Activated naive CD4-positive, alpha-beta T cell treated with anti-CD3 and anti-CD28 coated beads, Interleukin-2, amount 50 U/mL, for 24 hours (primary cell): ENCODE data around the gene SRCIN1.

Source experiments
- H3K27ac Mint-ChIP-seq: one replicate; pipeline ENCODE4 v1.8.0; 2021; ENCODE audit warnings: mild to moderate bottlenecking, mixed read lengths
- H3K27me3 Mint-ChIP-seq: one replicate; pipeline ENCODE4 v1.8.0; 2021; ENCODE audit warnings: mixed read lengths
- H3K36me3 Mint-ChIP-seq: one replicate; pipeline ENCODE4 v1.8.0; 2021; ENCODE audit warnings: mixed read lengths
- H3K4me1 Mint-ChIP-seq: one replicate; pipeline ENCODE4 v1.8.0; 2021; ENCODE audit warnings: mixed read lengths
- H3K4me3 Mint-ChIP-seq: one replicate; pipeline ENCODE4 v1.8.0; 2021; ENCODE audit warnings: mild to moderate bottlenecking, mixed read lengths
- H3K9me3 Mint-ChIP-seq: one replicate; pipeline ENCODE4 v1.8.0; 2021; ENCODE audit warnings: mixed read lengths

SRCIN1 gene

DNA sequence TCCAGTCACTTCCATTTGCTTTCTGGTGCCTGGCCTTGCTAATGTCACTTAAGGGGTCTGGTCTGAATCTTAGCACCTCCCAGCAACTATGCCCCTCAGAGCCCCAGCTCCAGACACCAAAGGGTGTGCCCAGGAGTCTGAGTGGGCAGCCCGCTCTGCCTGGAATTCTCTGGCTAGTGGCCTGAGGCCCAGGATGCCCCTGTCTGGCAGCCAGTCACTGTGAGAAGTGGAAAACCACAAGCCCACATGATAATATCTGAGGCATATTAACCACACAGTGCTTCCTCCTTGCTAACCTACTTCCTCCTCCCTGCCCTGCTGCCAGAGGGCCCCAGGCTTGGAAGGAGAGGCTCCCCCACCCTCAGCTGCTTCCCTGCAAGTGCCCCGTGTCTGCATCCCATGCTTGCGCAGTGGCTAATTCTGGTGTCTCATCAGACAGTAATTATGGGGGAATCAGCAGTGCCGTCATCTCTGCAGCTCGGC, 14.0 kb downstream of the SRCIN1 start:
- H3K27ac Mint-ChIP-seq = peak overlapping the region; percentile 66
- H3K4me3 Mint-ChIP-seq = no peak overlapping the region
- no peaks in the 10 kb centered on the region for H3K36me3 Mint-ChIP-seq
- H3K4me1 Mint-ChIP-seq = peaks cover 21% of the 10 kb centered on the region
- peaks cover 54% of the 10 kb centered on the region for H3K27me3 Mint-ChIP-seq
- no peaks in the 10 kb centered on the region for H3K9me3 Mint-ChIP-seq

DNA sequence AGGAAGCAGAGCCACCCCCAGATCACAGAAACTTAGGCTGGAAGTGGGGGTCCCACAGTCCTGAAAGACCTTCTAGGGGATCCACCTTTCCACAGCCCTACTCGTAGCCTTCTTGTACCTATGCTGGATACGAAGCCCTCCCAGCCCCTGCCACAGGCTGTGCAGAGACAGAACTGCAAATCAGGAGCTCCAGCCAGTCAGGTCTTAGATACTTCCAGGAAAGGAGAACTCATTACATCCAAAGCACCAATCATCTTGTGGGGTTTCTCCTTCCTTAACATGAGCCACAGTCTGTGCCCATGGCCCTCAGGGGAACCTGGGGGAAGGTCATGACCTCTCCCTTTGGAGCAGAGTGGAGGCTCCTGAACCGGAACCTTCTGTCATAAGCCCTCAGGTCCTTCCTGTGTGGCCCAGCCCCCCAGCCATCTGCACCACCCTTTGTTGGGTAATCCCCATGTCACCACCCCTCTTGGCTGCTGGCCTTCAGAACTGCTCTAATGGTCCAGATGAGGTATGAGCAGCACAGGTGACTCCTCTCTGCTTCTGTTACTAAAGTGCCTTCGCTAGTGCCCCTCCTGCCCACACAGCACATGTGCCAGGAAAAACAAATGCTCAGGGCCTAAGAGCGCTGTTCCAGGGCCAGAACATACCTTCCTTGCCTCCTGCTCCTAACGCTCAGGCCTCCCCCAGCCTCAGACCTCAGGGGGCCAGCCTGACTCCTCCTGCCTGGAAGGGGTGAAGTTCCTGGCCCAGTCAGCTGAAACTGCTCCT, 14.6 kb downstream of the SRCIN1 start:
- Mint-ChIP-seq H3K36me3 (no peaks in the 10 kb centered on the region), H3K27ac (peak overlapping the region; percentile 66), H3K27me3 (peaks cover 50% of the 10 kb centered on the region), H3K4me3 (no peak overlapping the region), H3K4me1 (peaks cover 21% of the 10 kb centered on the region), H3K9me3 (no peaks in the 10 kb centered on the region)

DNA sequence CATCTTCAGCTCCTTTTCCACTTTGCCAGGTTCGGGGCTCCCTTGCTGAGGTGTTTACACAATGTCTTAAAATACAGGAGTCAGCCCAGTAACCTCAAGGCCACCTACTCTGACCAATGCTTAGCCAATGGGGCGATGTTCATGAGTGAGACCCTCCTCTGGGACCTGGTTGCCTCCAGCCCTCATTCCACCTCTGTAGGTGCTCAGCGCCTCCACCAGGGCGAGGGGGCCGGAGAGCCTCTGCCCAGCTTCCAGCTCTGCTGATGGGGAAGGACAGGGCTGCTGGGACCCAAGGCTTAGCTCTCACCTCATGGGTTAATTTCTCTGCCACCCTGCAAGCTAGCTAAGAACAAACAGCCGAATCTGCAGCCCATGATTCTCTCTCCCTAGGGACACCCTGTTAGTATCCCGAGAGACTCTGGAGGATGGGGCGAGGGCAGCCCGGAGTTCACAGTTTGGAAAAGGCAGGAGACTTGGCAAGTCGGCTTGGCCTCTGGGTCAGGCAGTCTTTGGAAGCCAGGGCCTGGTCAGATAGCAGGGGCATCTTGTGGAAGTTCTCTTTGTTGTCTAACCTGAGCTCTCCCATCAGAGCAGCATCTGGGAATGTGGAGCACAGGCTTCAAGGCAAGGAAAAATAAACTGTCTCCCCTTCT, 16.2 kb downstream of the SRCIN1 start:
- peaks cover 49% of the 10 kb centered on the region for H3K27me3 Mint-ChIP-seq
- peaks cover 22% of the 10 kb centered on the region for H3K4me1 Mint-ChIP-seq
- no peak overlapping the region for H3K4me3 Mint-ChIP-seq
- H3K36me3 Mint-ChIP-seq = no peaks in the 10 kb centered on the region
- H3K27ac Mint-ChIP-seq = no peak overlapping the region
- H3K9me3 Mint-ChIP-seq = no peaks in the 10 kb centered on the region

DNA sequence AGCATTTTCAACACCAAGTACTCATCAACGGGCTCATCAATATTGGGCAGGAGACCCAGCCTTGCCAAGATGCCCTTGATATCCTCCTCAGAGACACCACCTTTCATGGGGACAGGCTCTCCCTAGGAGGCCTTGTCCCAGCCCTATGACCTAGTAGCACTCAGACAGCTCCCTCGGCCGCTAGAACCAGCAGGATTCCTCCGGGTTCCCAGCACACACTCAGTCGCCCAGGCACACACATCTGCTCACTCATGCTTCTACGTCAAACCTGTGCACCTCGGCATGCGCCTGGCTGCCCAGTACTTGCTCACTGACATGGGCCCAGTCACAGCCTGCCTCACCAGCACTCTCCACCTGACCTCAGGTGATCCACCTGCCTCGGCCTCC, 17.0 kb downstream of the SRCIN1 start:
- H3K27ac Mint-ChIP-seq = peak overlapping the region; percentile 7
- no peaks in the 10 kb centered on the region for H3K9me3 Mint-ChIP-seq
- H3K36me3 Mint-ChIP-seq = no peaks in the 10 kb centered on the region
- peaks cover 49% of the 10 kb centered on the region for H3K27me3 Mint-ChIP-seq
- H3K4me1 Mint-ChIP-seq = peaks cover 27% of the 10 kb centered on the region
- no peak overlapping the region for H3K4me3 Mint-ChIP-seq

DNA sequence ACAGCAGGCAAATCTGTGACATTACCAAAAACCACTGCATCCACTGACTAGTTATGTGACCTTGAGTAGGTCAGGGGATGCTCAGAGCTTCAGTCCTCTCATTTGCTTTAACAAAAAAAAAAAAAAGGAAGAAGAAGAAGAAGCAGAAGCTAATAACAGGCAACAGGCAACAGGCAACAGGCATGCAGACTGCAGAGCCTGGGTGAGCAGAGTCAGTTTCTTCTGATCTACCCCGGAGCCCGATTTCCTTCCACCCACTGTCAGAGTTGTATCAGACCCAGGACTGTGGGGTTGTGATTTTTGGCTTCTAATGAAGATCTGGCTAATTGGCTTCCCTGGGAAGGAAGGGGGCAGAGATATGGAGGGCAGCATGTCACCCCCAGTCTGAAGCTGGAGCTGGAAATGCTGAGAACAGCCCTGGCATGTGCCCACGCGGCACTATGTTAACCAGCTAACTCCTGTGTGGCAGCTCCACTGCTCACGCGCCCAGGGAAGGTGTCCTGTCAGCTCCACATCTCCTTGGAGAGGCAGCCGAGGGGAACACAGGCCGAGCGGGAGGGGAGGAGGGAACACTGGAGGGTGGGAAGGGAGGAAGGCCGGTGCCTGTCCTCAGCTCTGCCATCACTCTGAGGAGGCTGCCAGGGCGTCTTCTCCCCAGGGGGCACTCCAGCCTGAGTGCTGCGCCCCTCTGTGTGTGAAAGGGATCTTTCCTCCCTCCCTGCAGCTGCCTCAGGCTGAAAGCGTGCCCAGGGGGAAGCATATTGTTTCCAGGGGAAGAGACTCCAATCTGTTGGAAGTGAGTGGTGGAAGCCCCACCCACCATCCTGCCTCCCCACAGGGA, 17.6 kb downstream of the SRCIN1 start:
- Mint-ChIP-seq H3K27me3 (peaks cover 43% of the 10 kb centered on the region), H3K36me3 (no peaks in the 10 kb centered on the region), H3K9me3 (no peaks in the 10 kb centered on the region), H3K27ac (no peak overlapping the region), H3K4me1 (peaks cover 27% of the 10 kb centered on the region), H3K4me3 (no peak overlapping the region)

DNA sequence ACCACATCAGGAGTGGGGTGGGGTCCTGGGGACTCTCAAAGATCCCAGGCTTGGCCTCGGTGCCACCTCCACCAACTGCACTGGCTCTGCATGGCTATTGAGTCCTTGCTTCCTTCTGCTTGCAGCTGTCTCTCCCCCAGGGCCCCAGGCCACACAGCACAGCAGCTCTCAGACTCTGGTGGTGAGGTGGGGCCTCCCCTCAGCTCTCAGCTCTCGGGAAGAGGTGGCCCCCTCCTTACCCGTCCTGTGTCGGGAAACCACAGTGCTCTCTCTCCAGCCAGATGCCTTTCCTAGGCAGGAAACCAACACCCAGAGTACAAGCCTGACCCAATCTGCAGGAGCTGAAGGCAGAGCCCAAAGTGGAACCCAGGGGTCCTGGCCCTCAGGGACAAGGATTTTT, 18.5 kb downstream of the SRCIN1 start:
- Mint-ChIP-seq H3K27ac (no peak overlapping the region), H3K36me3 (no peaks in the 10 kb centered on the region), H3K27me3 (peaks cover 35% of the 10 kb centered on the region), H3K9me3 (no peaks in the 10 kb centered on the region), H3K4me1 (peaks cover 23% of the 10 kb centered on the region), H3K4me3 (no peak overlapping the region)

DNA sequence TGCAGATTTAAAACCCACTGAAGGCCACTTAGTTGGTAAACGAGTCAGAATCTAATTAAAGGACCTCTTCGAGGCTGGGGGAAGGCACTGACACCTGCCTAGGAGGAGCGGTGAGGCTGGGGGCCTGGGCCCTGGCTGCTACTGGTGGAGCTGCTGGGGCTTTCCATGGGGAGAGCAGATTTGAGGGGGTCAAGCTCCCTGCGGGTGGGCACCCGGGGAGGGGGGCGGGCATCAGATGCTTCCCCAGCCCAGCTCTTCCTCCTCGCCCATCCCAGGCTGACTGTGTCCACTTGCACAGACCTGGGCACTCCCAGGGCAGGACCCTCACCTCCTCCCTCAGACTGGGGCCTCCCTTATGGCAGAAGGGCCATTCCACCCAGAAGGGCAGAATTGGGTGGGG, 19.0 kb downstream of the SRCIN1 start:
- no peak overlapping the region for H3K4me3 Mint-ChIP-seq
- H3K36me3 Mint-ChIP-seq = no peaks in the 10 kb centered on the region
- peaks cover 35% of the 10 kb centered on the region for H3K27me3 Mint-ChIP-seq

DNA sequence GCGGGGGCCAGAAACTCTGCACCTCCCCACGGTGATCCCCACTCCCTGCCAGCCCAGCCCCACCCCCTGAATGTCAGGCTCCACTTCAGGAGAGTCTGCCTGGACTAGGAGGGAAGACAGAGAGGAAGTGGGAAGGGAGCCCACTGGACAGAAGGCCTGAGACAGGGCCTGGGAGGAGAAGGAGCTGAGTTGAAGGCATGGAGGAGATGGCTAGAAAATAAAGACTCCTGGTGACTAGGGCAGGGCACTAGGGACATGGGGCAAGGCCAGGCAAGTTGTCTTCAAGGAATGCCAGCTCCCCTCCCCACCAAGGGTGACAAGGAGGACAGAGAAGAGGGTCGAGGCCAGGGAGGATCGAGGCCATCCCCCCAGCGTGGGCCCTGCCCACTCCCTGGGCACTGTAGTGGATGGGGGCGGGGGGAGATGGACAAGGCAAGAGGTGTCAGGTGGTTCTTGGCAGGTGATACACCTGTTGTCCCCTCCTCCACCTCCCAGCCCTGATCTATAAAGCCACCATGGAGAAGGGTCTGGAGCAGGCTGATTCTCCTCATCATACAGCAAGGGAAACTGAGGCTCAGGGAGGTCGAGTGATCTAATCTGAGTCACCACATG, 19.7 kb downstream of the SRCIN1 start:
- no peaks in the 10 kb centered on the region for H3K36me3 Mint-ChIP-seq
- H3K9me3 Mint-ChIP-seq = no peaks in the 10 kb centered on the region
- no peak overlapping the region for H3K27ac Mint-ChIP-seq
- H3K27me3 Mint-ChIP-seq = peaks cover 31% of the 10 kb centered on the region
- H3K4me1 Mint-ChIP-seq = peaks cover 11% of the 10 kb centered on the region
- no peak overlapping the region for H3K4me3 Mint-ChIP-seq

More for the DNA sequence above, 19.0 kb downstream of the SRCIN1 start:
- Mint-ChIP-seq H3K9me3 (no peaks in the 10 kb centered on the region), H3K27ac (no peak overlapping the region), H3K4me1 (peaks cover 18% of the 10 kb centered on the region)

DNA sequence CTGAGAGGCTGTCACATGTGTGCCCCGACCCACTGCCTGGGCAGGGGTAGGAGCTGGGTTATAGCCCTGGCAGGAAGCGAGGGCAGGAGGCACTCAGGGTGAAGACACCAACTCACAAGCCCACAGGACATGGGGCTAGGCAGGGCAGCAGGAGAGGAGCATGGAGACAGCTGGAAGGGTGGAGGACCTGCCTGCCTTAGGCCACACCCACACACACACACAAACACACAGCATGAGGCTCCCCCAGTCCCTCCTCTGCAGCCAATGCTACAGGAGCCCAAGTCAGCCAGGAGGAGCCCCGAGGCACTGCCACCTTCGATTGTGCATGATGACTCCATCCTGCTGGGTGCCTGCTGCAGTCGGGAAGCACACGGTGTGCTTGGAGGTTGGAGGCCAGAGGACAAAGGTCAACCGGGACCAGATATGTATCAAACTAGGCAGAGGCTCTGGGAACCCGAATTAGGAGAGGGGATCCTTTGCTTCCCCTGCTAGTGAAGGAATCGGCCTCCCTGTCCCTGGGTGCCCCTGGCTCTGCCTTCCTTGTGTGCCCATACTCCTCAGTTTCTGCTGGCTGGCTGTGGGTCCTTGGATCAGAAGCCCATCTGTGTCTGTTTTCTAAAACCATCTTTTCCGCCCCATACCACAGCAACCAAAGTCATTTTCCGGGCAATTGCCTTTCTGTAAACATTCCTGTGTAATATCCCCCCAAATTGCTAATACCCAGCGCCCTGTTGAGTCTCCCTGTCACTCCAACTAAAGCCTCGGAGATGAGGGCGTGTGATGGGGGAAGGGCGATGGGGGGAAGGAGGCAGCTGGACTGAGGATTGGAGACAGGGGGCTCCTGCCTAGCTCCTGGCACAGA, 20.5 kb downstream of the SRCIN1 start:
- Mint-ChIP-seq H3K27me3 (peaks cover 33% of the 10 kb centered on the region), H3K4me1 (peaks cover 7% of the 10 kb centered on the region), H3K36me3 (no peaks in the 10 kb centered on the region), H3K9me3 (no peaks in the 10 kb centered on the region), H3K27ac (no peak overlapping the region), H3K4me3 (no peak overlapping the region)

DNA sequence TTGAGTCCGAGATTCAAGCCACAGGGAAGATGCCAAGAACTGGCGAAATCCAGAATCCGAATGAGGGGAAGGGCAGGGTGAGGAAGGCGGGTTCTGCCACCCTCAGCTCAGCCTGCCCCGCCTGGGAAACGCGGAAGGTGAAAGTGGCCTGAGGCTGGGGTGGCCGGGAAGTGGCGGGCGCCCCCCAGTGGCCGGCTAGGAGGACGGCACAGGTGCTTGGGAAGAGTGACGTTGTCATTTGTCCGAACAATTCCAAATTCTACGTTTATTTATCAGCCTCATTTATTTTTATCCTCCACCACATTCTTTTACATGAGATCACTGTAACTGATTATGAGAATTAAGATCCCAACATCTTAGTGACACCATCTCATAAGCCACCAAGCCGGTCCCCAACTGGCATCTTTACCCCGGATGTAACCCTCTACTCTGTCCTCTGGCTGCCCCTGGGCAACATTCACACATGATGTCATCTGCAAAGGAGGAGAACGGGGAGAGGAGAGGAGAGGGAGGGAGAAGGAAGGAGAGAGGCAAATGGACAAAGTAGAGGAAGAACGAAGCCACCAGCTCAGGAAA, 21.3 kb downstream of the SRCIN1 start:
- Mint-ChIP-seq H3K36me3 (no peaks in the 10 kb centered on the region), H3K4me1 (peaks cover 7% of the 10 kb centered on the region), H3K9me3 (no peaks in the 10 kb centered on the region), H3K27me3 (peaks cover 41% of the 10 kb centered on the region), H3K27ac (no peak overlapping the region), H3K4me3 (no peak overlapping the region)

DNA sequence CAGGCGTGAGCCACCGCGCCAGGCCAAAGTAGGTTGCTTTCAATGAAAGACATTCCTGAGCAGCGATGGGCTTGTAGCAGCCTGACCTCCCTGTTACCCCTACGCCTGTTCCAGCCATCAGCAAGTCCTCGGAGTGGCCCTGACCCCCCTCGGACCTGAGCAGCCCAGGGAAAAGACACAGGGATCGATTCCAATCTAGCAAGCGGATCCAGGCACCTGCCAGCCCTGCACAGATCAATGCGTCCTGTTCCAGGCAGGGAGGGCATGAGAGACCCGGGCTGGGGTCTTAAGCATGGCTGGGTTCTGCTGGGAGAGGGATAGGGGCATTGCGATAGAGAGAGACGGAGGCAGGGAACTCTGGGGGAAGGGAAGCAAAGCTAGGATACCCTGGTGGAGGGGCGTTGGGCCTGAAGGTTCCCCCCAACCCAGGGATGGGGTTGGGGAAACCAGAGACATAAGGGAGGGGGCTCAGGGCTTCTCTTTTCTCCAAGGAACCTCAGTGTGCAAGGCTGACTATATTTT, 21.9 kb downstream of the SRCIN1 start:
- H3K4me3 Mint-ChIP-seq = no peak overlapping the region
- H3K9me3 Mint-ChIP-seq = no peaks in the 10 kb centered on the region

DNA sequence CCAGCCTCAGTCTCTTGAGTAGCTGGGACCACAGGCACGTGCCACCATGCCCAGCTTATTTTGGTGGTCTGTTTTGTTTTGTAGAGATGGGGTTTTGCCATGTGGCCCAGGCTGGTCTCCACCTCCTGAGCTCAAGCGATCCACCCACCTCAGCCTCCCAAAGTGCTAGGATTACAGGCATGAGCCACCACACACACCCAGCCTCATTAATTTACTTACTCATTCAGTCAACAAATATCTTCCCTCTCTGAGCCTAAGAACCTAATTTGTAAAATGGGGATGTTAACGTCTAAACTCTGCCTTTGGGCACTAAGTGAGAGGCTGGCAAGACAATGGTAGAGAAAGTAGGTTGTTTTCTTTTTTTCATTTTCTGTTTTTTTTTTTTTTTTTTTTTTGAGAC, 22.6 kb downstream of the SRCIN1 start:
- H3K4me1 Mint-ChIP-seq = peaks cover 7% of the 10 kb centered on the region
- no peaks in the 10 kb centered on the region for H3K36me3 Mint-ChIP-seq
- no peak overlapping the region for H3K27ac Mint-ChIP-seq
- no peak overlapping the region for H3K4me3 Mint-ChIP-seq
- H3K27me3 Mint-ChIP-seq = peaks cover 38% of the 10 kb centered on the region
- no peaks in the 10 kb centered on the region for H3K9me3 Mint-ChIP-seq

More for the DNA sequence above, 21.9 kb downstream of the SRCIN1 start:
- no peaks in the 10 kb centered on the region for H3K36me3 Mint-ChIP-seq
- peaks cover 43% of the 10 kb centered on the region for H3K27me3 Mint-ChIP-seq
- peak overlapping the region; percentile 9 for H3K27ac Mint-ChIP-seq
- H3K4me1 Mint-ChIP-seq = peaks cover 7% of the 10 kb centered on the region

DNA sequence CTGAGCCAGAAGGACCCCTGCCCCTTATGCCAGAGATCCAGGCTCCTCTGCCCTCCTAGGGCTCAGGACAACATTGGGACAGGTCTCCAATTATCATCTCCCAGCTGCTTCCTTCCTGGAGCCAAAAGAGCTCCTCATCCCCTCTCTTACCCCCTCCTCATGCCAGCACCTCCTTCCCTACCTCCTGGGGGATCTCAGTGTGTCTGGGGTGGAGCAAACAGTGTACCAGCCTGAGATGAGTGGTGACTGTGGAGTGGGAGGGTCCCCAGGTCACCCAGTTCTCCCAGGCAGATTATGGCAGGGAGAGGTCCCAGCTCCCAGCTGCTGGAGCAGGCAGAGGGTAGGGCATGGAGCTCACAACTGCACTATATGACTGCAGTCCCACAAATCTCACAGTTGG, 23.7 kb downstream of the SRCIN1 start:
- peaks cover 7% of the 10 kb centered on the region for H3K4me1 Mint-ChIP-seq
- peaks cover 36% of the 10 kb centered on the region for H3K27me3 Mint-ChIP-seq
- H3K27ac Mint-ChIP-seq = no peak overlapping the region
- H3K4me3 Mint-ChIP-seq = no peak overlapping the region
- H3K9me3 Mint-ChIP-seq = no peaks in the 10 kb centered on the region
- no peaks in the 10 kb centered on the region for H3K36me3 Mint-ChIP-seq

DNA sequence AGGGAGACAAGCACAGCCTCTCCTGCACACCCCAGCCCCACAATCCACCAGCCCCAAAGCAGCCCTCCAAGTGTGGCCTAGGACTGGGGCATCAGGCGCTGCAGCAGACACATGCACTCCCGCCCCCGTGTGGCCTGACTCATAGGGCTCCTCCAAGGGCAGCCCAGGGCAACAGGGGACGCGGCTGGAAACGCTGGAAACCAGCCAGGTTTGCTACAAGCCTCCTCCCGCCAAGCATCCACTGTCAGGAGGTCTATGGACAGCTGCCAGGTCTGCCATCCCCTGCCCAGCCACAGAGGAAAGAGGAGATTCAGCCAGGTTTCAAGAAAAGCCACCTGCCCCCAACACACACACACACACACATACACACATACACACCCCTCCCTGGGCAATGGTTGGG, 25.8 kb downstream of the SRCIN1 start:
- H3K27ac Mint-ChIP-seq = no peak overlapping the region
- peaks cover 49% of the 10 kb centered on the region for H3K27me3 Mint-ChIP-seq
- no peaks in the 10 kb centered on the region for H3K9me3 Mint-ChIP-seq
- H3K4me1 Mint-ChIP-seq = peaks cover 7% of the 10 kb centered on the region
- no peak overlapping the region for H3K4me3 Mint-ChIP-seq
- H3K36me3 Mint-ChIP-seq = no peaks in the 10 kb centered on the region
